OCI-LY7 (cell line): ENCODE data around the gene NINJ2. TPM values are rescaled to one million over a fixed set of nuclear protein-coding genes. Genes with fewer than 3 reads are reported as not detected.

Source experiments
- BruUV-seq: library from RNA; stranded (reverse); fragments of 400-500 nt; replicated peaks from 2 replicates; lab custom pipeline; 2021; lab: Mats Ljungman, UMichigan
- CTCF ChIA-PET: fragments of 300-600 bp; sonication (Branson Sonifier 250); formaldehyde crosslinking; loops from one replicate; lab custom pipeline; 2022; ENCODE audit warnings: antibody characterized with exemption; ENCODE audit not compliant: unreplicated experiment; lab: Charles Lee
- POLR2A ChIA-PET: fragments of 300-600 bp; sonication (Branson Sonifier 250); formaldehyde crosslinking; loops from one replicate; lab custom pipeline; 2022; ENCODE audit warnings: antibody characterized with exemption; lab: Charles Lee
- DNase-seq: peaks from one replicate; pipeline ENCODE4 v3.0.0-alpha.2; 2015; ENCODE audit warnings: low spot score
- H2AFZ ChIP-seq: fragments of 200-600 bp; sonication (generic), shearing (Covaris generic); 2 replicates; pipeline ENCODE4 v1.6.1; 2014; ENCODE audit warnings: mild to moderate bottlenecking, antibody characterized with exemption, low read length, moderate library complexity
- H3K27ac ChIP-seq: fragments of 200-600 bp; sonication (generic); 2 replicates; pipeline ENCODE4 v1.5.1; 2014; ENCODE audit warnings: mixed run types, low read depth, mild to moderate bottlenecking, moderate library complexity, low read length, inconsistent platforms; ENCODE audit not compliant: poor library complexity, severe bottlenecking
- H3K36me3 ChIP-seq: fragments of 200-600 bp; sonication (generic); 2 replicates; pipeline ENCODE4 v1.6.1; 2014; ENCODE audit warnings: mild to moderate bottlenecking, antibody characterized with exemption, low read length, moderate library complexity, mixed read lengths; ENCODE audit not compliant: insufficient read depth
- H3K4me1 ChIP-seq: fragments of 200-600 bp; sonication (generic); 2 replicates; pipeline ENCODE4 v1.5.1; 2014; ENCODE audit warnings: mild to moderate bottlenecking, low read length; ENCODE audit not compliant: insufficient read depth, poor library complexity, severe bottlenecking
- H3K4me2 ChIP-seq: fragments of 200-600 bp; sonication (generic); 2 replicates; pipeline ENCODE4 v1.6.1; 2014; ENCODE audit warnings: mild to moderate bottlenecking, low read length
- H3K4me3 ChIP-seq: fragments of 200-600 bp; sonication (generic); 2 replicates; pipeline ENCODE4 v1.5.1; 2014; ENCODE audit warnings: mild to moderate bottlenecking, low read depth, low read length; ENCODE audit not compliant: poor library complexity, severe bottlenecking
- H3K79me2 ChIP-seq: fragments of 200-600 bp; sonication (generic); 2 replicates; pipeline ENCODE4 v1.6.1; 2016; ENCODE audit warnings: low read depth, mild to moderate bottlenecking, low read length, moderate library complexity, mixed read lengths; ENCODE audit not compliant: insufficient read depth
- H3K9me2 ChIP-seq: fragments of 200-600 bp; sonication (generic); 2 replicates; pipeline ENCODE4 v1.6.1; 2016; ENCODE audit warnings: mild to moderate bottlenecking, low read length, mixed read lengths; ENCODE audit not compliant: insufficient read depth
- H3K9me3 ChIP-seq: fragments of 200-600 bp; sonication (generic); 2 replicates; pipeline ENCODE4 v1.6.1; 2014; ENCODE audit warnings: mild to moderate bottlenecking, mixed run types, low read length, mixed read lengths
- H4K20me1 ChIP-seq: fragments of 200-600 bp; sonication (generic); 2 replicates; pipeline ENCODE4 v1.6.1; 2014; ENCODE audit warnings: mild to moderate bottlenecking, antibody characterized with exemption, low read length, moderate library complexity, mixed read lengths; ENCODE audit not compliant: insufficient read depth
- EZH2phosphoT487 ChIP-seq: fragments of 200-600 bp; sonication (generic); IDR thresholded peaks from 2 replicates; pipeline ENCODE4 v1.6.1; 2018; ENCODE audit warnings: low read depth, borderline replicate concordance, mild to moderate bottlenecking, mixed run types, antibody characterized with exemption, low read length, moderate library complexity, mixed read lengths
- intact Hi-C: fragments of 100-400 bp; cut with micrococcal nuclease; formaldehyde crosslinking; loops from one replicate; pipeline ENCODE4 v1.10.0; 2022; ENCODE audit not compliant: unreplicated experiment
- total RNA-seq, 2 experiments: library from RNA; depleted of rRNA in 1 of 2; stranded (reverse); fragments of >200 nt in 1 of 2; shearing (Covaris generic) in 1 of 2; gene quantifications; 2 replicates each; pipeline ENCODE4 v1.2.3, GENCODE V29; 2014 to 2022
- TF ChIP-seq, protein P1 (sequence below): fragments of 200-600 bp; sonication (generic); conservative IDR thresholded peaks from 2 replicates; pipeline ENCODE4 v1.5.1; 2014; ENCODE audit warnings: mild to moderate bottlenecking, antibody characterized with exemption, low read length, moderate library complexity, mixed read lengths

NINJ2 gene
- total RNA-seq, 2 experiments from 2014 or later: 0.79 to 4.4 TPM

DNA sequence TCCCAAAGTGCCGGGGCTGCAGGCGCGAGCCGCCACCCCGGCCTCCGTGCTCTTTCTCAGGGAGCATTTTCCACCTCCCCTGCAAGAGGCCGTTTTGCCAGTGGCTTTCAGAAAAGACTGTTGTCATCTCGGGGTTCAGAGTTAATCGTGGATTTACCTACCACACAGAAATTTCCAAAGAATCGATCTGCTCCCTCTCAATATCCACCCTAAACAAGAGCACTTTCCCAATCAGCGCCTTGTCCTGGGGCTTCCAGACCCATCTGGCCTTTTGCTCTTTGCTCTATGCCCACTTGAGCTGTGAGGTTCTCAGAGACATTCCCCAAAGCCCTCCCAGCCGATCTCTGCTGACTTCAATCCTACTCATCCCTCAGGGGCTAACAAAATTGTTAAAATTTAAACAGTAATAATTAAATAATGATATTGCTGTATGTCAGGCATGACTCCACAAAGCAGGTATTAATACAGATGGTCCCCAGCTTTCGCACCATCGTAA, 86.6 kb downstream of the NINJ2 start:
- POLR2A ChIA-PET: interaction anchor here (1.2 to 3.1 kb wide), 3 partner anchors 10 to 174 kb away, joined by 3 to 14 read pairs (median 7); no protein-coding TSS in a partner anchor
- no peak for TF ChIP-seq EZH2phosphoT487
- TF ChIP-seq, protein P1, sequence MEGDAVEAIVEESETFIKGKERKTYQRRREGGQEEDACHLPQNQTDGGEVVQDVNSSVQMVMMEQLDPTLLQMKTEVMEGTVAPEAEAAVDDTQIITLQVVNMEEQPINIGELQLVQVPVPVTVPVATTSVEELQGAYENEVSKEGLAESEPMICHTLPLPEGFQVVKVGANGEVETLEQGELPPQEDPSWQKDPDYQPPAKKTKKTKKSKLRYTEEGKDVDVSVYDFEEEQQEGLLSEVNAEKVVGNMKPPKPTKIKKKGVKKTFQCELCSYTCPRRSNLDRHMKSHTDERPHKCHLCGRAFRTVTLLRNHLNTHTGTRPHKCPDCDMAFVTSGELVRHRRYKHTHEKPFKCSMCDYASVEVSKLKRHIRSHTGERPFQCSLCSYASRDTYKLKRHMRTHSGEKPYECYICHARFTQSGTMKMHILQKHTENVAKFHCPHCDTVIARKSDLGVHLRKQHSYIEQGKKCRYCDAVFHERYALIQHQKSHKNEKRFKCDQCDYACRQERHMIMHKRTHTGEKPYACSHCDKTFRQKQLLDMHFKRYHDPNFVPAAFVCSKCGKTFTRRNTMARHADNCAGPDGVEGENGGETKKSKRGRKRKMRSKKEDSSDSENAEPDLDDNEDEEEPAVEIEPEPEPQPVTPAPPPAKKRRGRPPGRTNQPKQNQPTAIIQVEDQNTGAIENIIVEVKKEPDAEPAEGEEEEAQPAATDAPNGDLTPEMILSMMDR: no peak
- H4K20me1 ChIP-seq: no peaks in the 10 kb centered on the region
- peak overlapping the region; percentile 38; the same call in 1 of the 2 replicates for H3K4me2 ChIP-seq
- intact Hi-C loops: loop anchor here (1.0 to 10.0 kb wide), 5 partner anchors 98 to 518 kb away; partner anchors contain the start of gene RAD52
- no peak overlapping the region for H3K27ac ChIP-seq
- no peak overlapping the region for H3K4me3 ChIP-seq
- H3K9me2 ChIP-seq: no peaks in the 10 kb centered on the region
- BruUV-seq: no TSS peak
- H2AFZ ChIP-seq: peak overlapping the region; percentile 95
- H3K4me1 ChIP-seq: peaks cover 13% of the 10 kb centered on the region
- H3K79me2 ChIP-seq: no peaks in the 10 kb centered on the region
- CTCF ChIA-PET: interaction anchor here (0.6 to 1.5 kb wide), 3 partner anchors 33 to 373 kb away, joined by 3 to 4 read pairs (median 4); partner anchors contain the start of gene RAD52
- no peak for DNase-seq
- no peaks in the 10 kb centered on the region for H3K9me3 ChIP-seq
- H3K36me3 ChIP-seq: no peaks in the 10 kb centered on the region

- Histone ChIP-seq H3K4me2 (peak overlapping the region; percentile 38; the same call in 1 of the 2 replicates), H3K79me2 (no peaks in the 10 kb centered on the region), H3K4me1 (peaks cover 13% of the 10 kb centered on the region), H2AFZ (peak overlapping the region; percentile 95), H4K20me1 (no peaks in the 10 kb centered on the region), H3K36me3 (no peaks in the 10 kb centered on the region), H3K27ac (no peak overlapping the region), H3K4me3 (no peak overlapping the region), H3K9me3 (no peaks in the 10 kb centered on the region), H3K9me2 (no peaks in the 10 kb centered on the region)
- DNase-seq: peak; percentile 87
- ChIA-PET POLR2A (interaction anchor here (0.7 to 3.1 kb wide), 5 partner anchors 10 to 643 kb away, joined by 3 to 14 read pairs (median 3); no protein-coding TSS in a partner anchor), CTCF (interaction anchor here (0.5 to 1.5 kb wide), 7 partner anchors 32 to 394 kb away, joined by 3 to 9 read pairs (median 3); partner anchors contain the start of gene RAD52)
- no TSS peak for BruUV-seq
- TF ChIP-seq, protein P1: peak; percentile 98
- TF ChIP-seq EZH2phosphoT487: no peak
- intact Hi-C loops: loop anchor here (1.0 to 10.0 kb wide), 5 partner anchors 99 to 519 kb away; partner anchors contain the start of gene RAD52
Observed at GRCh38 chr12:575948-576614, 87.2 kb downstream of the NINJ2 start.
